OCI-LY3 (cell line): ENCODE data around the gene ZNF831.

Source experiments
- H2AFZ ChIP-seq: fragments of 200-600, 300-600 bp; shearing (Covaris generic); 2 replicates; pipeline ENCODE4 v1.6.0; 2014; ENCODE audit warnings: antibody characterized with exemption, low read depth, low read length
- H3K27ac ChIP-seq: fragments of 200-600, 300-600 bp; sonication (generic); 2 replicates; pipeline ENCODE4 v1.5.1; 2014; ENCODE audit warnings: mild to moderate bottlenecking, low read length, moderate library complexity, mixed read lengths
- H3K27me3 ChIP-seq: fragments of 200-600, 300-600 bp; sonication (generic); 2 replicates; pipeline ENCODE4 v1.6.1; 2014; ENCODE audit warnings: low read depth, low read length, mixed read lengths
- H3K36me3 ChIP-seq: fragments of 200-600, 300-600 bp; sonication (generic); replicated peaks from 2 replicates; pipeline ENCODE3; 2014; ENCODE audit warnings: low read depth, low read length, mixed read lengths
- H3K4me1 ChIP-seq: fragments of 300-600, 200-600 bp; sonication (generic); 2 replicates; pipeline ENCODE4 v1.6.1; 2014; ENCODE audit warnings: low read length, mixed read lengths
- H3K4me2 ChIP-seq: fragments of 200-600, 300-600 bp; sonication (generic); 2 replicates; pipeline ENCODE4 v1.6.1; 2014; ENCODE audit warnings: low read length, mixed read lengths
- H3K4me3 ChIP-seq: fragments of 300-600, 200-600 bp; sonication (generic); 2 replicates; pipeline ENCODE4 v1.5.1; 2014; ENCODE audit warnings: antibody characterized with exemption, mild to moderate bottlenecking, low read length, moderate library complexity
- H3K79me2 ChIP-seq: fragments of 300-600, 200-600 bp; shearing (Covaris generic); 2 replicates; pipeline ENCODE4 v1.6.1; 2014; ENCODE audit warnings: mild to moderate bottlenecking, low read length, mixed read lengths
- H3K9ac ChIP-seq: fragments of 300-600, 200-600 bp; shearing (Covaris generic); 2 replicates; pipeline ENCODE4 v1.6.0; 2014; ENCODE audit warnings: mild to moderate bottlenecking, low read length, moderate library complexity
- H3K9me3 ChIP-seq: fragments of 200-600, 300-600 bp; shearing (Covaris generic); 2 replicates; pipeline ENCODE4 v1.6.1; 2014; ENCODE audit warnings: low read length, mixed read lengths; ENCODE audit not compliant: insufficient read depth
- H4K20me1 ChIP-seq: fragments of 200-600, 300-600 bp; sonication (generic); 2 replicates; pipeline ENCODE4 v1.6.1; 2016; ENCODE audit warnings: low read length, mixed read lengths; ENCODE audit not compliant: insufficient read depth
- CTCF ChIP-seq: fragments of 200-600, 300-600 bp; sonication (generic); IDR thresholded peaks from 2 replicates; pipeline ENCODE4 v1.5.1; 2014; ENCODE audit warnings: antibody characterized with exemption, low read length, low read depth
- EZH2phosphoT487 ChIP-seq: fragments of 200-600 bp; shearing (Covaris generic); IDR thresholded peaks from 2 replicates; pipeline ENCODE4 v1.6.1; 2018; ENCODE audit warnings: antibody characterized with exemption, mixed run types, low read depth

Gene ZNF831

GRCh38 chr20:59284470-59284869, 120.8 kb downstream of the ZNF831 start:
- TF ChIP-seq CTCF (no peak), EZH2phosphoT487 (no peak)
- H3K4me1 ChIP-seq = no peaks in the 10 kb centered on the region
- H3K36me3 ChIP-seq = no peaks in the 10 kb centered on the region
- no peaks in the 10 kb centered on the region for H3K79me2 ChIP-seq
- H4K20me1 ChIP-seq = no peaks in the 10 kb centered on the region
- H3K27ac ChIP-seq = no peak overlapping the region
- no peaks in the 10 kb centered on the region for H3K9me3 ChIP-seq
- H3K4me2 ChIP-seq = no peak overlapping the region
- no peak overlapping the region for H3K4me3 ChIP-seq
- H3K9ac ChIP-seq = no peak overlapping the region
- H3K27me3 ChIP-seq = peaks cover 56% of the 10 kb centered on the region
- no peak overlapping the region for H2AFZ ChIP-seq

- no peak overlapping the region for H3K9ac ChIP-seq
- H3K27me3 ChIP-seq = peaks cover 49% of the 10 kb centered on the region
- no peak overlapping the region for H3K27ac ChIP-seq
- no peak overlapping the region for H3K4me2 ChIP-seq
- H3K4me3 ChIP-seq = no peak overlapping the region
- H3K79me2 ChIP-seq = no peaks in the 10 kb centered on the region
- no peak overlapping the region for H2AFZ ChIP-seq
- H4K20me1 ChIP-seq = no peaks in the 10 kb centered on the region
- TF ChIP-seq CTCF = no peak
- TF ChIP-seq EZH2phosphoT487 = no peak
- no peaks in the 10 kb centered on the region for H3K9me3 ChIP-seq
- no peaks in the 10 kb centered on the region for H3K36me3 ChIP-seq
- no peaks in the 10 kb centered on the region for H3K4me1 ChIP-seq
Measured at GRCh38 chr20:59289994-59290393, 126.4 kb downstream of the ZNF831 start.

GRCh38 chr20:59291740-59292383, 128.2 kb downstream of the ZNF831 start:
- no peak for TF ChIP-seq EZH2phosphoT487
- no peak for TF ChIP-seq CTCF
- no peak overlapping the region for H3K4me3 ChIP-seq
- H3K9ac ChIP-seq = no peak overlapping the region
- H3K9me3 ChIP-seq = no peaks in the 10 kb centered on the region
- H3K27me3 ChIP-seq = peaks cover 66% of the 10 kb centered on the region
- H3K4me1 ChIP-seq = no peaks in the 10 kb centered on the region
- no peak overlapping the region for H3K4me2 ChIP-seq
- no peaks in the 10 kb centered on the region for H3K79me2 ChIP-seq
- no peak overlapping the region for H3K27ac ChIP-seq
- no peak overlapping the region for H2AFZ ChIP-seq
- no peaks in the 10 kb centered on the region for H3K36me3 ChIP-seq
- H4K20me1 ChIP-seq = no peaks in the 10 kb centered on the region

GRCh38 chr20:59295531-59295930, 131.9 kb downstream of the ZNF831 start:
- Histone ChIP-seq H2AFZ (no peak overlapping the region), H3K27ac (no peak overlapping the region), H3K9me3 (no peaks in the 10 kb centered on the region), H3K9ac (no peak overlapping the region), H3K4me1 (no peaks in the 10 kb centered on the region), H3K4me2 (no peak overlapping the region), H3K79me2 (no peaks in the 10 kb centered on the region), H3K36me3 (no peaks in the 10 kb centered on the region), H3K4me3 (no peak overlapping the region), H3K27me3 (peaks cover 60% of the 10 kb centered on the region), H4K20me1 (no peaks in the 10 kb centered on the region)
- TF ChIP-seq CTCF (no peak), EZH2phosphoT487 (no peak)
